ENCODE measurements around the gene EFHD2. TPM values are rescaled to one million over a fixed set of nuclear protein-coding genes. Genes with fewer than 3 reads are reported as not detected.

The EFHD2 gene, protein sequence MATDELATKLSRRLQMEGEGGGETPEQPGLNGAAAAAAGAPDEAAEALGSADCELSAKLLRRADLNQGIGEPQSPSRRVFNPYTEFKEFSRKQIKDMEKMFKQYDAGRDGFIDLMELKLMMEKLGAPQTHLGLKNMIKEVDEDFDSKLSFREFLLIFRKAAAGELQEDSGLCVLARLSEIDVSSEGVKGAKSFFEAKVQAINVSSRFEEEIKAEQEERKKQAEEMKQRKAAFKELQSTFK
- 132 and 167 TPM in 2 replicates for total RNA-seq

DNA sequence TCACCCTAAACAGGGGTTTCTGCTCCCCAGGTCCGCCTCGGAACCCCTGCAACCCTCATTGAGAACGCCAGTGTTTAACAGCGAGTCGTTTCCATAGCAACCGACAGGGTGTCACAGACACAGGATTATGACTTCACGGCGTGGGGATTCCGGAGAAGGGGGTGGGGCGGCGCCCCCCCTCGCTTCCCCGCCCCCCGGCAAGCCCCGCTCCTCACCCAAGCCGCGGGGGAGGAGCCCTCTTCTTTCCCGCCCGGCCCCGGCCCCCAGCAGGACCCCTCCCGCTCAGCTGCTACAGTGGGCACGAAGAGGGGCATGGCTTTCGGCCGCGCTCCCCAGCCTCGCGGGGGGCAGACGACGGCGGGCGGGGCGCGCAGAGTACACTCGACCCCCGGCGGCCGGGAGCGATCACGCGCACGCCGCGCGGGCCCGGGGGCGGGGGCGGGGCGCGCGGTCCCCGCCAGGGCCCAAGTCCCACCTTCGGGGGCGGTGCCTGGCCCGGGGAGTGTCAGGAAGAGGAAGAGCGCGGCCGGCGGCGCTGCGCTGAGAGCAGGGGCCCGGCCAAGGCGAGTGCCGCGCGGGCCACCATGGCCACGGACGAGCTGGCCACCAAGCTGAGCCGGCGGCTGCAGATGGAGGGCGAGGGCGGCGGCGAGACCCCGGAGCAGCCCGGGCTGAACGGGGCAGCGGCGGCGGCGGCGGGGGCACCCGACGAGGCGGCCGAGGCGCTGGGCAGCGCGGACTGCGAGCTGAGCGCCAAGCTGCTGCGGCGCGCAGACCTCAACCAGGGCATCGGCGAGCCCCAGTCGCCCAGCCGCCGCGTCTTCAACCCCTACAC, at the start of gene EFHD2:
EFHD2 (plus strand) TSS at position 501 of the 835 bp plus-strand sequence; CDS start at position 585, 84 bp downstream.

DNA sequence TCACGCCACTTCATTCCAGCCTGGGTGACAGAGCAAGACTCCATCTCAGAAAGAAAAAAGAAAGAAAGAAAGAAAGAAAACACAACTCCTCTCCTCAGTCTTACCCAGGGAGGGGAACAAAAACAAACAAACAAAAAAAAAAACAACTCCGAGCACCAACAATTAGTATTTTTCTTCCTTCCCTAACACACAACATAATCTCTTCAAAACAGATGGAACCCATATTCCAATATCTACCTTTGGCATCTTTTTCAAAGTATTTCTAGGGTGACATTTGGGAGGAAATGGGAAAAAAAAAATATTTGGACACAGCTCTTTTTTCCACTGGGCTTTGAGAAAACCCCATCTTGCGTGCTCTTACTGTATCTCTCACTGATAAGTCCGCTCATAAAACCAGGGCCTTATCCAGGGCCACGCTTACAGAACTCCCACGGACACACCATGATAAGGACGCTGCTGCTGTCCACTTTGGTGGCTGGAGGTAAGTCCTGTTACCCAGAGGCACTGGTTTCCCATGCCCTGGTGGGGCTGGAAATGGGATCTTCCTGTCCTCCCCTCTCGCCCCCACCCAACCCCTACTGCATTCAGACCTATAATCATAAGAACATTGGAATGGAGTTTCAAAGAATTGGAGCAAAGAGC, 46.7 kb downstream of the EFHD2 start, which contains the start of gene CELA2A:
CELA2A (plus strand) TSS at position 420 of the 642 bp plus-strand sequence; CDS start at position 442, 22 bp downstream.

DNA sequence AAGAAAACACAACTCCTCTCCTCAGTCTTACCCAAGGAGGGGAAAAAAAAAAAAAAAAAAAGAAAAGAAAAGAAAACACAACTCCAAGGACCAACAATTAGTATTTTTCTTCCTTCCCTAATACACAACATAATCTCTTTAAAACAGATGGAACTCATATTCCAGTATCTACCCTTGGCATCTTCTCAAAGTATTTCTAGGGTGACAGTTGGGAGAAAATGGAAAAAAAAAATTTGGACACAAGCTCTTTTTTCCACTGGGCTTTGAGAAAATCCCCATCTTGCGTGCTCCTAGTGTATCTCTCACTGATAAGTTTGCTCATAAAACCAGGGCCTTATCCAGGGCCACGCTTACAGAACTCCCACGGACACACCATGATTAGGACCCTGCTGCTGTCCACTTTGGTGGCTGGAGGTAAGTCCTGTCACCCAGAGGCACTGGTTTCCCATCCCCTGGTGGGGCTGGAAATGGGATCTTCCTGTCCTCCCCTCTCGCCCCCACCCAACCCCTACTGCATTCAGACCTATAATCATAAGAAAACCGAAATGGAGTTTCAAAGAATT, 66.1 kb downstream of the EFHD2 start, which contains the start of gene CELA2B:
CELA2B (plus strand) TSS at position 353 of the 563 bp plus-strand sequence; CDS start at position 375, 22 bp downstream.

Other genes with a start within 250 kb of the EFHD2 start
- gene FHAD1, start 162.7 kb upstream of the EFHD2 start, total RNA-seq, result 0.11 TPM in 1 of 2 replicates, not detected in the other
- not detected in 2 replicates for gene CTRC, start 28.6 kb downstream of the EFHD2 start, total RNA-seq
- not detected in 2 replicates for gene CELA2A, start 46.8 kb downstream of the EFHD2 start, total RNA-seq
- not detected in 2 replicates for gene CELA2B, start 66.2 kb downstream of the EFHD2 start, total RNA-seq
- gene CASP9, start 114.3 kb downstream of the EFHD2 start, total RNA-seq, result 3.7 and 6.6 TPM in 2 replicates
- gene DNAJC16, start 117.0 kb downstream of the EFHD2 start, total RNA-seq, result 8.2 and 12.2 TPM in 2 replicates
- gene AGMAT, start 175.2 kb downstream of the EFHD2 start, total RNA-seq, result 5.5 and 7.6 TPM in 2 replicates
- 6.4 and 8.6 TPM in 2 replicates for gene DDI2, start 207.6 kb downstream of the EFHD2 start, total RNA-seq

Measured in hair follicular keratinocyte (primary cell).